BLaER1 (cell line): Measurements from ENCODE around the gene CLEC4G.

Experiments
- H3K27ac ChIP-seq: shearing (Covaris generic); formaldehyde crosslinking; 2 replicates; pipeline ENCODE4 v1.8.1; 2022
- H3K27me3 ChIP-seq: shearing (Covaris generic); formaldehyde crosslinking; 2 replicates; pipeline ENCODE4 v1.8.1; 2022
- H3K36me3 ChIP-seq: shearing (Covaris generic); formaldehyde crosslinking; 2 replicates; pipeline ENCODE4 v1.8.1; 2022
- H3K4me1 ChIP-seq: shearing (Covaris generic); formaldehyde crosslinking; 2 replicates; pipeline ENCODE4 v1.8.1; 2022
- H3K4me2 ChIP-seq: shearing (Covaris generic); formaldehyde crosslinking; 2 replicates; pipeline ENCODE4 v1.8.1; 2022
- H3K4me3 ChIP-seq: shearing (Covaris generic); formaldehyde crosslinking; 2 replicates; pipeline ENCODE4 v1.8.1; 2022
- H3K9ac ChIP-seq: shearing (Covaris generic); formaldehyde crosslinking; 2 replicates; pipeline ENCODE4 v1.8.1; 2022
- H3K9me3 ChIP-seq: shearing (Covaris generic); formaldehyde crosslinking; 2 replicates; pipeline ENCODE4 v1.8.1; 2022
- H4K20me1 ChIP-seq: shearing (Covaris generic); formaldehyde crosslinking; 2 replicates; pipeline ENCODE4 v1.8.1; 2022
- Cebpa-rat ChIP-seq: shearing (Covaris generic); IDR thresholded peaks from 2 replicates; pipeline ENCODE4 v1.8.1; 2022

Gene CLEC4G

GRCh38 chr19:7699417-7700401 lies 32.2 kb downstream of the CLEC4G start:
- TF ChIP-seq Cebpa-rat = no peak
- Histone ChIP-seq H3K9ac (no peak overlapping the region), H3K9me3 (no peaks in the 10 kb centered on the region), H3K4me3 (no peak overlapping the region), H3K4me2 (peak overlapping the region; percentile 7; the same call in 1 of the 2 replicates), H4K20me1 (peaks cover 10% of the 10 kb centered on the region; the same call in 1 of the 2 replicates), H3K27ac (no peak overlapping the region), H3K27me3 (no peaks in the 10 kb centered on the region), H3K36me3 (no peaks in the 10 kb centered on the region), H3K4me1 (peaks cover 62% of the 10 kb centered on the region)

GRCh38 chr19:7699003-7699402 lies 32.9 kb downstream of the CLEC4G start:
- Histone ChIP-seq H3K9me3 (no peaks in the 10 kb centered on the region), H4K20me1 (peaks cover 16% of the 10 kb centered on the region; the same call in 1 of the 2 replicates), H3K36me3 (no peaks in the 10 kb centered on the region), H3K27ac (no peak overlapping the region), H3K27me3 (no peaks in the 10 kb centered on the region), H3K9ac (no peak overlapping the region), H3K4me2 (peak overlapping the region; percentile 7; the same call in 1 of the 2 replicates), H3K4me3 (no peak overlapping the region), H3K4me1 (peaks cover 62% of the 10 kb centered on the region)
- TF ChIP-seq Cebpa-rat = no peak

- Histone ChIP-seq H3K4me2 (no peak overlapping the region), H3K4me1 (peaks cover 60% of the 10 kb centered on the region), H3K27me3 (no peaks in the 10 kb centered on the region), H3K9me3 (no peaks in the 10 kb centered on the region), H3K9ac (no peak overlapping the region), H3K36me3 (no peaks in the 10 kb centered on the region), H3K27ac (no peak overlapping the region), H3K4me3 (no peak overlapping the region), H4K20me1 (peaks cover 16% of the 10 kb centered on the region; the same call in 1 of the 2 replicates)
- no peak for TF ChIP-seq Cebpa-rat
These were observed 33.3 kb downstream of the CLEC4G start for GRCh38 chr19:7698583-7698982.

GRCh38 chr19:7697721-7698287 lies 34.1 kb downstream of the CLEC4G start:
- Histone ChIP-seq H3K4me1 (peaks cover 54% of the 10 kb centered on the region), H3K27ac (no peak overlapping the region), H3K9ac (no peak overlapping the region), H4K20me1 (peaks cover 16% of the 10 kb centered on the region; the same call in 1 of the 2 replicates), H3K36me3 (no peaks in the 10 kb centered on the region), H3K4me3 (no peak overlapping the region), H3K27me3 (no peaks in the 10 kb centered on the region), H3K9me3 (0 out of 2 replicates have a peak, but pooled peaks cover 3% of the 10 kb centered on the region), H3K4me2 (no peak overlapping the region)
- no peak for TF ChIP-seq Cebpa-rat

- Histone ChIP-seq H3K36me3 (no peaks in the 10 kb centered on the region), H3K9ac (no peak overlapping the region), H3K9me3 (0 out of 2 replicates have a peak, but pooled peaks cover 10% of the 10 kb centered on the region), H4K20me1 (peaks cover 16% of the 10 kb centered on the region; the same call in 1 of the 2 replicates), H3K4me3 (no peak overlapping the region), H3K4me2 (peak overlapping the region; percentile 76), H3K27ac (no peak overlapping the region), H3K4me1 (peaks cover 29% of the 10 kb centered on the region), H3K27me3 (no peaks in the 10 kb centered on the region)
- TF ChIP-seq Cebpa-rat = no peak
These were observed 37.4 kb downstream of the CLEC4G start for GRCh38 chr19:7694499-7694898.

- Histone ChIP-seq H3K27ac (no peak overlapping the region), H4K20me1 (peaks cover 26% of the 10 kb centered on the region; the same call in 1 of the 2 replicates), H3K9ac (no peak overlapping the region), H3K9me3 (0 out of 2 replicates have a peak, but pooled peaks cover 10% of the 10 kb centered on the region), H3K27me3 (no peaks in the 10 kb centered on the region), H3K36me3 (no peaks in the 10 kb centered on the region), H3K4me3 (no peak overlapping the region), H3K4me2 (no peak overlapping the region), H3K4me1 (peaks cover 23% of the 10 kb centered on the region)
- TF ChIP-seq Cebpa-rat = no peak
These were observed 39.4 kb downstream of the CLEC4G start for GRCh38 chr19:7692417-7693088.

- H3K4me3 ChIP-seq = no peak overlapping the region
- no peak for TF ChIP-seq Cebpa-rat
These were observed 40.4 kb downstream of the CLEC4G start for GRCh38 chr19:7691497-7691896.

GRCh38 chr19:7690779-7691258 lies 41.1 kb downstream of the CLEC4G start:
- Histone ChIP-seq H4K20me1 (peaks cover 44% of the 10 kb centered on the region), H3K4me2 (no peak overlapping the region), H3K27me3 (no peaks in the 10 kb centered on the region), H3K9ac (no peak overlapping the region), H3K36me3 (peaks cover 4% of the 10 kb centered on the region; the same call in 1 of the 2 replicates), H3K9me3 (0 out of 2 replicates have a peak, but pooled peaks cover 10% of the 10 kb centered on the region), H3K4me1 (peaks cover 20% of the 10 kb centered on the region), H3K4me3 (no peak overlapping the region), H3K27ac (no peak overlapping the region)
- TF ChIP-seq Cebpa-rat = no peak

More at GRCh38 chr19:7691497-7691896, 40.4 kb downstream of the CLEC4G start:
- H4K20me1 ChIP-seq = peaks cover 37% of the 10 kb centered on the region
- no peak overlapping the region for H3K9ac ChIP-seq
- peaks cover 23% of the 10 kb centered on the region for H3K4me1 ChIP-seq
- no peak overlapping the region for H3K4me2 ChIP-seq
- H3K27ac ChIP-seq = no peak overlapping the region
- H3K36me3 ChIP-seq = peaks cover 3% of the 10 kb centered on the region; the same call in 1 of the 2 replicates
- H3K9me3 ChIP-seq = 0 out of 2 replicates have a peak, but pooled peaks cover 10% of the 10 kb centered on the region
- no peaks in the 10 kb centered on the region for H3K27me3 ChIP-seq

- no peaks in the 10 kb centered on the region for H3K27me3 ChIP-seq
- no peak overlapping the region for H3K4me2 ChIP-seq
- no peak overlapping the region for H3K4me3 ChIP-seq
- H3K9me3 ChIP-seq = 0 out of 2 replicates have a peak, but pooled peaks cover 10% of the 10 kb centered on the region
- no peak overlapping the region for H3K27ac ChIP-seq
- H3K36me3 ChIP-seq = peaks cover 21% of the 10 kb centered on the region
- TF ChIP-seq Cebpa-rat = no peak
- H4K20me1 ChIP-seq = peaks cover 45% of the 10 kb centered on the region
- no peak overlapping the region for H3K9ac ChIP-seq
- H3K4me1 ChIP-seq = peaks cover 4% of the 10 kb centered on the region
These were observed 42.7 kb downstream of the CLEC4G start for GRCh38 chr19:7689165-7689564.
